Colonic mucosa (tissue), 4 donors: ENCODE results near the gene MKLN1. TPM values are rescaled to one million over a fixed set of nuclear protein-coding genes. Genes with fewer than 3 reads are reported as not detected.

Experiments used
- DNase-seq: peaks from one replicate; pipeline ENCODE4 v3.0.0-alpha.2; 2020
- H3K27ac ChIP-seq: fragments of 200-600 bp; one replicate; pipeline ENCODE4 v1.8.0; 2021
- H3K27me3 ChIP-seq: fragments of 200-600 bp; one replicate; pipeline ENCODE4 v1.8.0; 2021
- H3K36me3 ChIP-seq: fragments of 200-600 bp; one replicate; pipeline ENCODE4 v1.8.0; 2021
- H3K4me1 ChIP-seq: fragments of 200-600 bp; one replicate; pipeline ENCODE4 v1.8.0; 2021; ENCODE audit warnings: mild to moderate bottlenecking
- H3K4me3 ChIP-seq: fragments of 200-600 bp; one replicate; pipeline ENCODE4 v1.8.0; 2021
- H3K9ac ChIP-seq, 2 donors: one replicate each; pipeline ENCODE4 v1.7.0; 2013; ENCODE audit warnings: control low read depth in 2 of 2, low read depth in 2 of 2, low read length in 2 of 2
- H3K9me3 ChIP-seq: fragments of 200-600 bp; one replicate; pipeline ENCODE4 v1.8.0; 2021
- intact Hi-C: fragments of 100-400 bp; cut with DNase I; formaldehyde crosslinking; loops from one replicate; pipeline ENCODE4 v1.14.1; 2022
- total RNA-seq, 2 donors: library from RNA; stranded (reverse); fragmentation: NEBNext Ultra II Directional in 1 of 2; extraction: Animal tissue kit (Norgen Biotek cat#: 25700) in 1 of 2; gene quantifications; one replicate each; pipeline ENCODE4 v1.2.1, GENCODE V29; 2021
- TF ChIP-seq, protein P1 (sequence below): fragments of 200-600 bp; IDR thresholded peaks from one replicate; pipeline ENCODE4 v1.8.0; 2022; ENCODE audit warnings: antibody characterized with exemption, mild to moderate bottlenecking
- donor health status: healthy.
- donor health status: DM: no; HTN: no; CAD: no.
- donor health status: DM: no; HTN: no; CAD: no.

MKLN1 gene
- total RNA-seq, 2 donors from 2014 or later = 35.1 to 48.7 TPM

DNA sequence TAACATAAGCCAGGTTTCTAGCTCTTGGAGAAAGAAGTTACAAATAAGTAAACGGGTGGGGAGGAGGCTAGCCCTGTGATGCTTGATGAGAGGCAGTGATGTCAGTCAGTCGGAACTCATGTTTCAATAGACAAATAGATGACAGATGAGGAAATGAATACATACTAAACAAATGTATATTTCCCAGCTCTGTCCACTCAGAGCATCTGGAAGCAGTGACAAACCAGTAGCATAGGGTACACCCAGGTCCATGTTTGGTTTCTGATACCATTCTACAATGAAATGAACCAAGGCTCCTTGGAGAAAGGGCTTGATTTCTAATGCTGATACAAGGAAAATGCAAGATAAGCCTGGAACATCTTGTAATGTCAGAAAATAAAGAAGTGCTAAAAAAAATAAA lies 198.1 kb downstream of the MKLN1 start:
- Histone ChIP-seq H3K27ac (no peak overlapping the region), H3K4me3 (no peak overlapping the region), H3K9me3 (no peaks in the 10 kb centered on the region), H3K9ac (no peak overlapping the region), H3K4me1 (no peaks in the 10 kb centered on the region), H3K27me3 (no peaks in the 10 kb centered on the region), H3K36me3 (no peaks in the 10 kb centered on the region)
- intact Hi-C loops = no loop called here
- DNase-seq = no peak
- TF ChIP-seq, protein P1, sequence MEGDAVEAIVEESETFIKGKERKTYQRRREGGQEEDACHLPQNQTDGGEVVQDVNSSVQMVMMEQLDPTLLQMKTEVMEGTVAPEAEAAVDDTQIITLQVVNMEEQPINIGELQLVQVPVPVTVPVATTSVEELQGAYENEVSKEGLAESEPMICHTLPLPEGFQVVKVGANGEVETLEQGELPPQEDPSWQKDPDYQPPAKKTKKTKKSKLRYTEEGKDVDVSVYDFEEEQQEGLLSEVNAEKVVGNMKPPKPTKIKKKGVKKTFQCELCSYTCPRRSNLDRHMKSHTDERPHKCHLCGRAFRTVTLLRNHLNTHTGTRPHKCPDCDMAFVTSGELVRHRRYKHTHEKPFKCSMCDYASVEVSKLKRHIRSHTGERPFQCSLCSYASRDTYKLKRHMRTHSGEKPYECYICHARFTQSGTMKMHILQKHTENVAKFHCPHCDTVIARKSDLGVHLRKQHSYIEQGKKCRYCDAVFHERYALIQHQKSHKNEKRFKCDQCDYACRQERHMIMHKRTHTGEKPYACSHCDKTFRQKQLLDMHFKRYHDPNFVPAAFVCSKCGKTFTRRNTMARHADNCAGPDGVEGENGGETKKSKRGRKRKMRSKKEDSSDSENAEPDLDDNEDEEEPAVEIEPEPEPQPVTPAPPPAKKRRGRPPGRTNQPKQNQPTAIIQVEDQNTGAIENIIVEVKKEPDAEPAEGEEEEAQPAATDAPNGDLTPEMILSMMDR = no peak

DNA sequence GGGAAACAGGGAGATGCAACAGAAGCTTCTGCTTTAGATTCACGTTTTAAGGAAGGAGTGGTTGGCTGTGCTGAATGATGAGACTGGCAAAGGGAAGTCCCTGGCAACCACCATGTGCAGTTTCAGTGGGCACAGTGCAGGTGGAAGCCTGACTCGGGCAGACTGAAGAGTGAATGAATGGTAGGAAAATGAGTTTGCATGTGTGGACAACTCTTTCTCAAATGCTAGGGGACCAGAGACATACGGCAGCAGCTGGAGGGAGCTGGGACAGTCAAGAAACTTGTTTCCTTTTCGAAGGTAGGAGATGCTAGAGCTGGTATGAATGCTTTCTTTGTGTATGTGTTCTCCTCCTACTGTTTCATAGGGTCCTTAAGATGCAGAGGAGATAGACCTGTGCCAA lies 199.8 kb downstream of the MKLN1 start:
- Histone ChIP-seq H3K9ac (no peak overlapping the region), H3K27ac (no peak overlapping the region), H3K9me3 (no peaks in the 10 kb centered on the region), H3K4me1 (no peaks in the 10 kb centered on the region), H3K4me3 (no peak overlapping the region), H3K27me3 (no peaks in the 10 kb centered on the region), H3K36me3 (no peaks in the 10 kb centered on the region)
- intact Hi-C loops = no loop called here
- TF ChIP-seq, protein P1 = no peak
- DNase-seq = no peak

DNA sequence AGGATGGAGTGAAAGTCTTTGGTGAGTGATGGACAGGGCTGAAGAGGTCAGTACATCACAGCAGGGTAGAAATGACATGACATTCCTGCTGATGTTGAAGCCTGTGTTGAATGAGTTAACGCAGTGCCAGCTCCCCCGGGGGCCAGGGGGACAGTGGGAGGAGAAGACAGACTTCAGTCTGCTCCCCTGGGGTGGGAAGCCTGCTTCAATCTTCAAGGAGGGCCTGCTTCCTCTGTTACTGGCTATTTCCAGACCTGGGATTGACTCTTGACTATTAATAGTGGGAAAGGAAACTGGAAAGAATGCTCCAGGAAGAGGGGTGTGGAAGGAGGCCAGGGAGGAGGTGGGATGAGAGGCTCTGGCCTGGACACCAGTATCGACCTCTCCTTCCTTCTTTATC lies 201.5 kb downstream of the MKLN1 start:
- Histone ChIP-seq H3K36me3 (no peaks in the 10 kb centered on the region), H3K9me3 (no peaks in the 10 kb centered on the region), H3K4me3 (no peak overlapping the region), H3K27ac (no peak overlapping the region), H3K9ac (no peak overlapping the region), H3K4me1 (no peaks in the 10 kb centered on the region), H3K27me3 (no peaks in the 10 kb centered on the region)
- DNase-seq = no peak
- TF ChIP-seq, protein P1 = no peak
- intact Hi-C loops = no loop called here

DNA sequence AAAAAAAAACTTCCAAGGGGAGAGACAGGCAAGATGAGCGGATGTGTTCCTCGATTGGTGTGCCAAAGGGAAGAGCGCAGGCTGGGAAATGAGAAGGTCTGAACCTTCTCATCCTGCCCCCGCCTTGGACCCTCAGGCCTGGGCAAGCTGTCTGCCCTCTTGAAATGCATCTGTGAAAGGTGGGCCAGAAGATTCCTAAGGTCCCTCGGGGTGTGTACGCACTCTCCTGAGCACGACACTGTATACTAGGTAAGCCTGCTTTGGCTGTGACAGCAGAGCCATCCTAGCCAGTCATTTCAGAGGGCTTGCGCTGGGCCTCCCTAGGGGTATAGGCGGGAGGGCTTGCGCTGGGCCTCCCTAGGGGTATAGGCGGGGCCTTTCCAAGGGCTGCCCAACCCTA lies 201.9 kb downstream of the MKLN1 start:
- DNase-seq = no peak
- H3K27me3 ChIP-seq = no peaks in the 10 kb centered on the region
- TF ChIP-seq, protein P1 = no peak
- no peaks in the 10 kb centered on the region for H3K4me1 ChIP-seq
- no peak overlapping the region for H3K9ac ChIP-seq
- no peak overlapping the region for H3K4me3 ChIP-seq
- H3K36me3 ChIP-seq = no peaks in the 10 kb centered on the region
- intact Hi-C loops = no loop called here
- H3K27ac ChIP-seq = no peak overlapping the region
- H3K9me3 ChIP-seq = no peaks in the 10 kb centered on the region

DNA sequence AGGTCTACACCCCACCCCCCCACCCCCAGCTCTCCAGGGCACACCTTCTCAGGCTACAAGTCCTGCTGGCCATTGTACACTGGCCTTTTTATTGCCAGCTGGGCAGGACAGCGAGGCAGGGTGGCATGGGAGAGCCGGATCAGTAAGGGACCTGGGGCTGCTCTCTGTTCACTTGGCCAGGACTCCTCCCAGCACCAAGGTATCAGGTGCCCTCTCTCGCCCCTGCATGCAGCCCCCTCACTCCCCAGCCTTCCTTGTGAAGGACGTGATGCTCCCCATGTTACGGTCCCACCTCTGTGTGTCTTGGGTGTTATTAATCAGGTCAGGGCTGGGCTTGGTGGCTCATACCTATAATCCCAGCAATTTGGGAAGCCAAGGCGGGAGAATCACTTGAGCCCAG lies 202.5 kb downstream of the MKLN1 start:
- no peaks in the 10 kb centered on the region for H3K36me3 ChIP-seq
- H3K4me1 ChIP-seq = no peaks in the 10 kb centered on the region
- no peaks in the 10 kb centered on the region for H3K9me3 ChIP-seq
- no peaks in the 10 kb centered on the region for H3K27me3 ChIP-seq
- intact Hi-C loops = no loop called here
- no peak overlapping the region for H3K9ac ChIP-seq
- no peak overlapping the region for H3K4me3 ChIP-seq
- H3K27ac ChIP-seq = no peak overlapping the region
- no peak for DNase-seq
- TF ChIP-seq, protein P1 = no peak
